Measurements from ENCODE around the gene AP2B1.
"Not testable (repeated sequence)": the region's sequence is repeated elsewhere in the genome, so short reads cannot be mapped to it uniquely, and the experiment has no call there.

AP2B1 gene

DNA sequence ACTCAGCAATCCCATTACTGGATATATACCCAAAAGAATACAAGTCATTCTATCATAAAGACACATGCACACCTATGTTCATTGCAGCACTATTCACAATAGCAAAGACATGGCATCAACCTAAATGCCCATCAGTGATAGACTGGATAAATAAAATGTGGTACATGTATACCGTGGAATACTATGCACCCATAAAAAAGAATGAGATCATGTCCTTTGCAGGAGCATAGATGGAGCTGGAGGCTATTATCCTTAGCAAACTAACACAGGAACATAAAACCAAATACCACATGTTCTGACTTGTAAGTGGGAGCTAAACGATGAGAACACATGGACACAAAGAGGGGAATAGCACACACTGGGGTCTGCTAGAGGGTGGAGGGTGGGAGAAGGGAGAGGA lies 116.2 kb downstream of the AP2B1 start:
- DNase-seq, result not testable (repeated sequence)

DNA sequence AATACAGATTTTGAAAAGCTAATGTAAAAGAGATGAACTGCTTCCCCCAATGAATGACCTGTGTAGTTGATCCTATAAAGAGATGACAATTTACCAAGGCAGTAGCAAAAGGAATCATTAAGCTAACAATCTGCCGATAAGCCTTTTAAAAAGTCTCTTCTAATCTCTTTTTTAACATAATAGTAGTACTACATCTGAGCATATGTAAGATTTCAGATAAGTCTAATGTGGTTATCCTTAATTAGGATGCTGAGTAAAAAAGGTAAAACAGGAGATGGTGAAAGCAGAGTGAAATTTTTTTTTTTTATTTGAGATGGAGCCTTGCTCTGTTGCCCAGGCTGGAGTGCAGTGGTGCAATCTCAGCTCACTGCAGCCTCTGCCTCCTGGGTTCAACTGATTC lies 118.1 kb downstream of the AP2B1 start:
- DNase-seq, result no peak

DNA sequence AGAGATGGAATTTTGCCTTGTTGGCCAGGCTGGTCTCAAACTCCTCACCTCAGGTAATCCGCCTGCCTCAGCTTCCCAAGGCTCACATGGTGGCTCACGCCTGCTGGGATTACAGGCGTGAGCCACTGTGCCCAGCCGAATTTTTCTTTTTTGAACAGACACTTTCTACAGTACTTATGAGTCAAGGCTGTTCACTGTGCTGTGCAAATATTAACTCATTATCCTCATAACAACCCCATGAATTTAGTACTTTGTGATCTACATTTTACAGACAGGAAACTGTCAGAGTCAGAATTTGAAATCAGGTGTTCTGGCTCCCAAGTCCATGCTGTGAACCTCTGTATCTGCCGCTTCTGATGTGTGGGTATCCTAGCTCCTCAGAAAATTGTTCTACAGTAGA lies 118.6 kb downstream of the AP2B1 start:
- DNase-seq, result no peak

DNA sequence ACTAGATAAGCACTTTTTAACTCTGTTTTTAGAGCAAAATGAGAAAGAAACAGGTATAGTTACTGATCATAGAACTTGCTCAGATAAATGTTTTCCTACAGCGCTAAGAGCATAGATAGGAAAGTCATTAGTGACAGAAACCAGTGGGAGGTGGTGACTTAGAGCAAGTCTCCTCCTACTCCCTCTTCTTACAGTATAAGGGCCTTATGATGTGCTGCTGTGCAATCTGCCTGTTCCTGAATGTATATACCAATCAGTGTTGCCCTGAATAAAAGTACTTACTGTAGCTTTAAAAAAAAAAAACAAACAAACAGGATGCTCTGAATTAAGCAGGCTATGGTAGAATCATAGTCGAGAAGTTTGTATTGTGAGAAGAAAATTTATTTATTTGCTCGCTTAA lies 121.0 kb downstream of the AP2B1 start:
- no peak for DNase-seq

DNA sequence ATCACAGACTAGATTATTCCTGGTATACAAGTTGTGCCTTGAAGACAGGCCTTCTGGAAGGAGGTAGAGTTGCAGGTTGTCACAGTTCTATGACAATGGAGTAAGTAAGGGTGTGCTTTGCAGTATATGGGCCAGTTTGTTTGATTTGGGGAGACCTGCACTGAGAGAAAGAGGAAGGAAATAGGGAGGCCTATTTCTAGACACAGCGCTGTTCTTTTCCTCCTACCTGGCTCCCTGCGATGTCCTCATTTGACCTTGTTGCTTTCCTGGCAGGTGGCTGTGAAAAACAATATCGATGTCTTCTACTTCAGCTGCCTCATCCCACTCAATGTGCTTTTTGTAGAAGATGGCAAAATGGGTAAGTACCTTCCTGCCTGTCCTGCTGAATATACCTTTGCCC lies 121.8 kb downstream of the AP2B1 start:
- DNase-seq, result no peak

DNA sequence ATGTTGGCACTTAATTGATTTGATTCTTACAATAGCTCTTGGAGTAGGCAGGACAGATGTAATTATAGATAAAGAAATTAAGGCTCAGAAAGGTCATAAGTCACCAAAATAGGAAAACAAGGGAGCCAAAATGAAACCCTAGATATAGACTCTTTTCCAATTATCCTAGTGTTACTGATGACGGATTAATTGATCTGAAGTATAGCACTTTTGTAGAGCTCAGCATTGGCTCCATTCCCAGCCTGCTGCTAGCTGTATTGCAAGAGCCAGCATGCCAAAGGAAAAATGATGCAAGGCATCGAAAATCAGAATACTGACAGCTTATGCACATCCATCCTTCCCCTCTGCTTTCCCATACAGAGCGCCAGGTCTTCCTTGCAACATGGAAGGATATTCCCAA lies 122.8 kb downstream of the AP2B1 start:
- DNase-seq, result no peak

DNA sequence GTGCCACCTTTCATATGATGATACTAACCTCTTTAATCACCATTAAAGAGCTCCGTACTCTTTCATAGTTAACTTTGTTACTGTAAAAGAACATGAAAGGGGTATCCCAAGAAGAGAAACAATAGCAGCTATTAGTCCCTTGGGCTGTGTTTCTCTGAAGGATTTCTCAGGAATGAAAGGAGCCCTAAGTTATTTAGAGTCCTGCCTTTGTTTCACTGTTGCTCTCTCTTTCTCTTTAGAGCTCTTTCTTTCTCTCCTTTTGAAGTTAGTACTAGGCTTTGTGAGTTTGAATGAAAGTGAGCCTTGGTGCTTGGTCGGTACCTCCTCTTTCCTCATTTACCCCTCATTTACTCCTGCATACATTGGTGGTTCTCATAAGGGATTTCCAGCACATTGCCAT lies 123.8 kb downstream of the AP2B1 start:
- DNase-seq, result no peak

DNA sequence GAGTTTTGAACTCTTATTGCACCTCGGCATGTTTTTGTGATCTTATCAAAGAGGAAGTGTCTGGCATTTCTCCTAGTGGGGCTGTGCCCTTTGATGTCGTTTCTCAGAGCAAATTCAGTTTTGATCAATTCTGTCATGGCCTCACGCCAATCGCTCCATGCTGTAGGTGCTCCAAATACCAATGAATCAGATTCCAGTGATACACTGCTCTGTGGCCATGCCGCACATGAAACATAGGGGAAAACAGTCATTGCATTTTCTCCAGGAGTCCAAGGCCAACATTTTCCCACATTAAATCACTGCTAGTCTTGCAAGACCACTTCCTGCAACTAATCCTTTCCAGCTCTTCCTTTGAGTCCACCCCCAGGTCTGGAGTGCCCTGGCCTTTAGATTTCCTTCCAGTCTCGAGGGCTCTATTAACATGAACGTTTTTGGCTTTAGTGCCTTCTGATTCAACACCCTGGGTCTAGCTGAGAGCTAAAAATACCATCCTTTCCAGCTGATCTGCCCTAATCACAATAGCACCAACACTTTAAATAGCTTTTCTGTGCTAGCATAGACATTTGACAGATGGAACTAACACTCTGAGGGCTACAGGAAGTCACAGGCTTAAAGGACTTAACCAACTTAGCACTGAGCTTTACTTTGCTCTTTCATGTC lies 126.1 kb downstream of the AP2B1 start:
- DNase-seq, result no peak

DNA sequence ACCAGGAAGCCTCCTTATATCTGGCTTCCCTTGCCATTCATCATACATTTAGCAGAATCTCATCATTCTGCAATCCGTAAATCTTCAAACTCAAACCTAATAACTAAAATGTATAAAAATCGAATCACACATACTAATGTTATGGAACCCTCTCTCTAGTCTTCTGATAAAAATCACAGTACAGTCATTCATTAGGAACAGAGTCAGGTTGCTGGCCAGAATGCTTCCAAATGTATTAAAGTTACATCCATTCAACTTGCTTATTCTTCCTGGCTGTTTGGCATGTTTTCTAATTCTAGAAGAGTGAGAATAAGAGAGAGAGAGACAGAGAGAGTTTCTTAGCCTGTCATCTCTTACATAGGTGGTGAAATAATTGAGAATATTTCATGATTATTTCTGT lies 127.9 kb downstream of the AP2B1 start:
- no peak for DNase-seq

DNA sequence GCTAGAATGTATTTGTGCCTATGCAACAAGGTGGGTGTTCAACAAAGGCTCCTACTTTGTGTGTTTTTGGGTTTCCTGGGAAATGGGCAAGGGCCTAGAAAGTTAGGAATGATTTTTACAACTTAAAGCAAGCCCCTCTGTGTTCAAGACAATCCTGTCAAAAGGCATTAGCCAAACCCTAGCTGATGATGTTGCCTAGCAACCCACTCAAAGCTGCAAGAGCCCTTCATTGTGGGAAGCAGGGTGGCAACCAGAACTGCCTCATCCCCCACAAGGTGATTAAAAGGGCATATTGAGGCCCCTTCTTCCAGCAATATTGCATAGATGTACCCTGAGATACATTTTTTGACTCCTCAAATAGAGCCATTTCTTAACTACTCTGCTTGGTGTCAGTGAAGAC lies 128.3 kb downstream of the AP2B1 start:
- no peak for DNase-seq

DNA sequence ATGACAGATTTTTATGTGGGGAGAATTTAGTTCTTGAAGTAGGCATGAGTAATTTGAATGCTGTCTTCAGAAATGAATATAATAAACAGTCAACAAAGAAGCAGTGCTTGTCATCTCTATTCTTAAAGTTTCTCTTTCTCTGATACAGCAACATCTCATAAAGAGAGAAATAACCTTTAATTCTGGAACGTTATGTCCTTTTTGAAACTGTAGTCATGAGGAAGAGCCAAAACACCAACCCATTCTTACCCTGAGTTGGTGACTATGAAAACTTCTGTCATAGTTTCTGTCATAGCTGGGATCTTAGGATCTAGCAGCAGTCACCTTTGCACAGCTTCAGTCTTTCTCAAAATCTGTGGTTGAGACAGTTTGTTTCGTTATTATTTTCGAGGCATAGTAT lies 129.1 kb downstream of the AP2B1 start:
- DNase-seq, result no peak

DNA sequence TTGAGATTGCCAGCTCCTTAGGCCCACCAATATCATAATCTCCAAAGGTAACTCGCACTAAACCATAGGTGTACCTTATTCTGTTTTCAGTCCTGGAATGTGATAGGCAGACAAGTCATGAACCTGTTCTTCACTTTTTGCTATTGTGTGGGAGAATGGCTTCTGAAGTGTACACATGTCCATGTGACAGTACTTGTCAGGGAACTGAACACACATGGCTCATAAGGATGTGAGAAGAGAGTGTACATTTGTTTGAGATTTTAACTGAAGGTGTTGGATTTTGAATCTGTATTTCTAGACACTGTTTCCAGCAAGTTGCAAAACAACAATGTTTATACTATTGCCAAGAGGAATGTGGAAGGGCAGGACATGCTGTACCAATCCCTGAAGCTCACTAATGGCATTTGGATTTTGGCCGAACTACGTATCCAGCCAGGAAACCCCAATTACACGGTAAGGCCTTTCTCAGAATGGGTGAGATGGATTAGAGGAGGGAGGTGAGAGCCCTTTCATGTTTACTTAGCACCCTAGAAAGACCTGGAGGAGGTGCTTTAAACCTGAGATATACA lies 129.9 kb downstream of the AP2B1 start:
- no peak for DNase-seq

DNA sequence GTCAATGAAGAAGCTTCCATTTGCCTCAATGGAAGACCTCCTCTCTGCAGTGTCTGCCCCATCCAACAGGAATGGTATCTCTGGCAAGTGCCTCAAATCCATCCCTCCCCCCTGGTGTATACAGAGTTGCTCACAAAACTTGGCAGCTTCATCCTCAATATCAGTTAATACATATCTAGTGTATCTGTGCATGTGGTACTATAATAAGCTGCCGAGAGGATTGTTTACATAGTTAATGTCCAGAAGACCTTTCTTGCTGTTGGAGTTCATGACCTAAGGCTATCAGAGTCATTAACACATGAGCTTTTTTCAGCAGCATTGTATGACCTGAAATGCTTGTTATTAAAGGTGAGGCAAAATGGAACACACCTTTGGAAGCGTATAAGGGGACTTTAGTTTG lies 130.4 kb downstream of the AP2B1 start:
- no peak for DNase-seq

DNA sequence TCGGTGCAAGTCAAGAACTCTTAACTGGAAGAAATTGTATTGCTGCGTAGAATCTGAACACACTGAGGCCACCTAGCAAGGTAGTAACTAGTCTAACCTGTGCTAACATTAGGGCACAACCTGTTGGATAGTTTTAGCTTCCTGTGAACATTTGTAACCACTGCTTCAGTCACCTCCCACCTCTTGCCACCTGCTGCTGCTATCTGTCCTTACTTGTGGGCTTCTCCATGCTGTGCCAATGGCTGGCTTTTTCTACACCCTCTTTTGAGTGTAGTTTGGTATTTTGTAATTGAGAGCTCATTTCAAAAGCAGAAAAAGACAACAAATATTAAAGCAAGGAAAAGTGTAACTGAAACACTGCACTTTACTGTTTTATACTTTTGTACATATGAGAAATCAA lies 136.6 kb downstream of the AP2B1 start:
- no peak for DNase-seq

DNA sequence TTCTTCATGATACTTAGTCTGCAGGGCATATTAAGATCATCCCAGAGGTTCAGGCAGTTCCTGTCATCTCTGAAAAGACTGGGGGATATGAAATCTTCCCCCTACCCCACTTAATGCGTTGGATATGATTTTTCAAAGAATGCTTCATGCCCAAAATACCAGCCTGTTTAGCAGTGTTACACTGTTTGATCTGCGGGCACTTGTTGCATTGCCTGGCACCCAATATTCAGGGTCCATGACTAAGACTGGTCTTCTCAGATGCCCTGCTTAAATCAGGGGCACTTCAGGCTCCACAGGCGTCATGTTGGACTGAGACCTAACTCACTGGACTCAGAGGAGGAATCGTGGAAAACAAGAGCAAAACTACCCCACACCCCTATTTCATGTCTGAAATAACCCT lies 137.9 kb downstream of the AP2B1 start:
- DNase-seq, result no peak

DNA sequence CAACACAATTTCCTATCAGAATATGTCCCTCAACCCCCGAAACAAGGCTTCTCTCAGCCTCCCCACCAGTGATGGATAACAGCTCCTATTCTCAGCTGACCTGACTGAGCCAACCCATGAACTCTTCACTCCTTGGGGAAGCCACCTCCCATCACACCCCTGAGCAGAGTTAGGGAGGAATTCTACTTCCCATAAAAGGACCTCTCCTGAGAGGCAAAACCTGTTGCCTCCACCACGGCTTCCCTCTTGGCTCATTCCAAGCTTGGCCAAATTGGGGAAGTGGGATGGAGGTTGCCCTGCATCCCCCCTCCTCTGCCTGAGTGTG lies 138.6 kb downstream of the AP2B1 start:
- no peak for DNase-seq

DNA sequence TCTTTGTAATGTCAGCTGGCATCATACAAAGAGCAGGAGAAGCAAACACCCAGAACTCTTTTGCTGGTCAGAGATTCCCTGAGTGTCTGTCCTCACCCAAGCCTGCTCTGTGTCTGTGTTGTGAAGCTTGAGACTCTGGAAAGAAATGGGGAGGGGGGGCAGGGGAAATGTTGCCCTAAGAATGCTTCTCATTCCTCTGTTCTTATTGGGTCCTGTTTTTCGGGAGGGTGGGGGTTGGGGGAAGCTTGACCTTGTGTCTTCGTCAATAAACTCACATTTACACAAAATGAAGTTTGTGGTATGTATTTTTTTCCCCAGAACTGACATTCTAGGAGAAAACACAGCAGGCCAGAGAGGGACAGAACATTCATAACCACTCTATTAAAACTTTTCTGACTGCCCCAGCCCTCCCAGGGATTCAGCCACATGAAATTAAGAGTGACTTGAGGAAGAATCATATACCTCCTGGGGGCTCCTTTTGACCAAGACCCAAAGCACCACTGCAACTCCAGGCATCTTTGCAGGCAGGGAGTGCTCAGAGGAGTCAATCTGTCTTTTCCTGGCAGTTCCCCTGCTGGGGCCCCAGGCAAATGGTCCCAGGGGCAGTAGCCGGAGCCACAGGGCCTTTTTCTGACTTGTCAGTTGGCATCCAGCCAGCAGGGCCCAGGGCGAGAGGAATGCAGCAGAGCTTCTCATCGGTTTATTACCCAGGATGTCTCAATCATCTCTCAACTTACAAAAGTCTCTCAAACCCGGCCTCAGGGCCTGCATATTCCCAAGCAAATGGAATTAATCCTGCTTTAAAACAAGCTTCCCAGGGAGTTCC lies 139.2 kb downstream of the AP2B1 start:
- DNase-seq, result no peak

DNA sequence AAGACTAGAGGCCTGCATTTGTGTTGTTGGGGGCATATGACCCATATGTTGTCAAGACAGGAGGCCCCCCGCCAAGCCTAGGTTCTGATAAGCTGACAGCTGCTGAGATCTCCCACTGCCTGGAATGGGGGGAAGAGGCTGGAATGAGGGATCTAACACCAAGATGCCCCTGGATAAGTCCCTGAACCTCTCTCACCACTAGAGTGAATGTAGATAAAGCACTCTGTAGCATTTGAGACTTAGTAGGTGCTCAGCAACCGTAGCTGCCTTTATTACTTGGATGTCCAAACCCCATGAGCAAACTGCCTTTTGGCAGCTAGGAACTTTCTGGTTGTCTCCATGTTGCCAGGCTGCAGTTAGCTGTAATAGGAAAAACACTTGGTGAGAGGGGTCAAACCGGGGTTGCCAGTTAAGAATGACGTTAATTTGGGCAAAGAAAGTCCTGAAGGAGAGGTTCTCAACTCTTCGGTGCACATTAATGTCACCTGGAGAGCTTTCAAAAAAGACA lies 139.9 kb downstream of the AP2B1 start:
- no peak for DNase-seq

DNA sequence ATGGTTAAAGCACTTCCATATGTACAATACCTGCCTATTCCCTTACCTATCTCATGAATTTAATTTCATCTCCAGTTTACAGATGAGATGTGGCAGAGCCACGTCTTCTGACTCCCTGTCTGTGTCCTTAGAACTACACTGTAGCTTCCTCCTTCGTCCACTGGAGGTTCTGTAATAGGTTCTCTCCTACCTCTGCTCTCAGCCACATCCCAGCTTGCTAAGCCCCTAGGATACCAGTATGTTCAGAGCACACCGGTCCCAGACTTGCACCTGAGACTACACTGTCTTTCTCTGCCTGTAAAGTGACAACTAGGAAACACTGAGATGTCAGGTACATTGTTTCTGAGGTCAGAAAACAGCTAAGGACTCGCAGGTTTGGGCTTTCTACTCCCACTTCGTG lies 140.5 kb downstream of the AP2B1 start:
- DNase-seq, result no peak

DNA sequence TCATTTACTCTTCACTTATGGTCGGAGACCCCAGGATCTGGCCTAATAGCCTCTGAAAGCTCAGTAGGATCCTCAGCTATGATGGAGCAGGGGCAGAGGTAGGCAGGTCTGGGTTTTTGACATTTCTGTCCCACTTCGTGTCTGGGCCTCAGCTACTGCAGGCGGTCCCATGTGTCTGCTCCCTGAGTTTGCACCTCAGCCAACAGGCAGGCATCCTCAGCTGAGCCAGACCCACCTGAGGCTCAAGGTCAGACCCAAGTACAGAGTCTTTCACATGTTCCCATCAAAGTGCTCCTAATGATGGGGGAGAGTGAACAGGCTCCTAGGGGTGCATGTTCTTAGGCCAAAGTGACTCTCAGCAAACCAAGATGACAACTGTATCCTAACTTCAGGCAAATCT lies 141.4 kb downstream of the AP2B1 start:
- no peak for DNase-seq

DNA sequence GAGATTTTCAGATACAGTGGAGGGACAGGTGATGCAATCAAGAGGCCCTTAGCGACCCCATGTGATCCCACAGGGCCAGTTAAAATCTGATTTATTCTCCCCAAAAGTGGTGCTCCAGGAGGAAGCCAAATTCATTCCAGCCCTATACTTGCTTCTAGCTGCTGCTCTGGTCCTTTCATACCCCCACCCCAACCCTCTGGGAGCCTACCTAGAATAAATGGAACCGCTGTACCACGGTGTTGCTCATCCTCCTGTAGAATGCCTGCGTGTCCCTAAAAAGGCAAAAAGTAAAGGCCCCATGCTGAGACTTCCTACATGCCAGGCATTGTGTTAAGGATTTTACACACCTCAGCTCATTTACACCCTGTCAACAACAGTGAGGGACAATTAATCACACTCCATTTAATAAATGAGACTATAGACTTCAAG lies 142.3 kb downstream of the AP2B1 start:
- DNase-seq, result no peak

DNA sequence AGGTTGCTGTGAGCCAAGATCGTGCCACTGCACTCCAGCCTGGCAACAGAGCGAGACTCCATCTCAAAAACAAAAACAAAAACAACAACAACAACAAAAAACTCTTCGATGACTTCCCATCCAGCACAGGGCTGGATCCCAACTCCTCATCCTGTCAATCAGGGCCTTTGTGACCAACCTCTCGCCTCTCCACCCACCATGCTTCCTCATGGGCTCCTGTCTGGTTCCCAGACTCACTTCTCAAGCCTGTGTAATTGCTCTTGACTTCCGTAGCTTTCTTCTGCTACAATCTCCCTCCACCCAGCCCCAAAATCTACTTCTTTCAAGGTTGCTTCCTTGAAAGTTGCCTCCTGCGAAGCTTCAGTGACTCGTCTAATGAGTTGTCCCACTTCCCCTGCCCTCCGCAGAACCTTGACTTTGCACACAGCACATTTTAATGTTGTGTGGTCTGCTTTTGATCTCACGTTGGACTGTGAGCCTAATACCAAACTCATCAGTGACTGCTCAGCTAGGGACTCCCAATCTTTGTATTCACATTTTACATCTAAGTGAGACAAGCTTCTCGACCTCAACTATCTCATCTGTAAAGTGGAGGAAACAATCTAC lies 143.4 kb downstream of the AP2B1 start:
- DNase-seq, result no peak

DNA sequence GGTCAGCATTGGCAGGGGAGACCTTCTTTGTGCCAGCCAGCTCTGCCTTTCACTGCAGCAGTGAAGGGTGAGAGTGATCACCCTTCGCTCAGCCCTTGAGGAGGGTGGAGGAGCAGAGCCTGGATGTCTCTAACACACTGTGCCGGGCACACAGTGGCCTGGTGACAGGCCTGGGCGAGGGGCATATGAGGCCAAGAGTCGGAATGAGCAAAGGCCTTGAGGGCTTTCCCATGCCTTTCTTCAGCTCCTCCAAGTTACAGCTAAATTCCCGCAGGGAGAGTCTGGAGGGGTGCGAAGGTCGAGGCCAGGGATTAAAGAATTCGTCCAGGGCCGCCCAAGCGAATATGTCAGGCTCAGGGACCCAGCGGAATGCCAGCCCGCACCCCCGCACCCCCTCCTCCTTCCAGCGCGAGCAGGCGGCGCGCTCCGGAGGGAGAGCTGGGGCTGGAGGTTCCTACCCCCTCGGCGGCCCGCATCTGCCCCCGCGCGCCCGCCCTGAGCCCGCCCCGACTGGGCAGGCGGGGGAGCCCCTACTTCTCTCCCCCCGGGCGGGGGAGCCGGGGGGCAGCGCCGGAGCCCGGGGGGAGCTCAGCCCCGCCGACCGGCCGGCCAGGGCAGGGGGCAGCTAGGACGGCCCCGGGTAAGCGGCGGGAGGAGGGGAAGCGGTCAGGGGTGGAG lies 144.3 kb downstream of the AP2B1 start, which contains the start of gene RASL10B:
RASL10B (plus strand) TSS at position 401 of the 678 bp plus-strand sequence. CDS start 3,546 bp downstream, outside the sequence.
- DNase-seq, result no peak

All from NK-92 treated with Interleukin-12 subunit alpha and Interleukin-12 subunit beta, amount 100 ng/mL, for 24 hours (cell line).